K562 (cell line): ENCODE measurements around the gene LRP6. TPM values are rescaled to one million over a fixed set of nuclear protein-coding genes. Genes with fewer than 3 reads are reported as not detected.
A peak's percentile ranks its signal among the peaks of the same experiment; 100 is the strongest.

Experiments
- ATAC-seq: fragments of 200-7000 bp; cut with Tn5 transposase; 3 replicates; pipeline ENCODE4 v1.9.1; 2020; ENCODE audit warnings: moderate library complexity
- BruUV-seq: library from RNA; stranded (reverse); fragments of 400-500 nt; replicated peaks from 2 replicates; lab custom pipeline; 2021; lab: Mats Ljungman, UMichigan
- CTCF ChIA-PET: fragments of 300-600 bp; formaldehyde crosslinking; extraction: SDS; loops from one replicate; lab custom pipeline; 2021; ENCODE audit warnings: low intra/inter-chr PET ratio; lab: Yijun Ruan, JAX
- POLR2A ChIA-PET: fragments of 300-600, 350-650 bp; sonication (Branson Sonifier 250); formaldehyde crosslinking; extraction: SDS; loops from one replicate; lab custom pipeline; 2021; ENCODE audit warnings: antibody characterized with exemption, inconsistent platforms; lab: Yijun Ruan, JAX
- DNase-seq, 4 experiments: peaks; one replicate each; pipeline versions ENCODE4 v3.0.0 to v3.0.0-alpha.2; 2011 to 2018; ENCODE audit warnings: low spot score in 3 of 4, mixed read lengths in 3 of 4; ENCODE audit errors: extremely low read depth in 1 of 4
- FAIRE-seq: peaks from 2 replicates; lab custom pipeline; 2011; peaks lifted over from hg19 to GRCh38; lab: Jason Lieb, UNC
- H2AFZ ChIP-seq: 2 replicates; pipeline ENCODE4 v1.6.0; 2011; ENCODE audit warnings: low read depth, low read length, control low read depth, inconsistent platforms
- H3K27ac ChIP-seq: fragments of 200-600 bp; 3 replicates; pipeline ENCODE4 v1.8.0; 2011; ENCODE audit warnings: low read depth, mild to moderate bottlenecking, control low read depth, inconsistent platforms, low read length, moderate library complexity, mixed read lengths; ENCODE audit errors: extremely low read depth
- H3K27me3 ChIP-seq, 2 experiments: fragments of 300-600 bp in 1 of 2; 2 replicates in 1 of 2; 3 replicates in 1 of 2; pipeline versions ENCODE4 v1.6.0 to v1.8.0; 2011; ENCODE audit warnings: inconsistent platforms in 2 of 2, low read length in 2 of 2, mild to moderate bottlenecking in 1 of 2, mixed read lengths in 1 of 2, moderate library complexity in 1 of 2; ENCODE audit not compliant: control insufficient read depth in 2 of 2, insufficient read depth in 2 of 2
- H3K36me3 ChIP-seq: fragments of 300-600 bp; 3 replicates; pipeline ENCODE4 v1.8.0; 2011; ENCODE audit warnings: mild to moderate bottlenecking, low read length, inconsistent platforms; ENCODE audit not compliant: control insufficient read depth, insufficient read depth
- H3K4me1 ChIP-seq, 2 experiments: fragments of 200-600 bp in 1 of 2; replicated peaks in 1 of 2; 2 replicates in 1 of 2; 3 replicates in 1 of 2; pipeline versions ENCODE4 v1.5.1 to v1.8.0; 2011; ENCODE audit warnings: inconsistent platforms in 2 of 2, low read length in 2 of 2, mild to moderate bottlenecking in 1 of 2, mixed read lengths in 1 of 2, moderate library complexity in 1 of 2; ENCODE audit not compliant: control insufficient read depth in 2 of 2, insufficient read depth in 2 of 2
- H3K4me2 ChIP-seq: 2 replicates; pipeline ENCODE4 v1.6.1; 2011; ENCODE audit warnings: low read length, control low read depth, inconsistent platforms, mixed read lengths; ENCODE audit not compliant: insufficient read depth
- H3K4me3 ChIP-seq: fragments of 200-600 bp; sonication (generic), shearing (Covaris generic); 2 replicates; pipeline ENCODE4 v1.5.1; 2016; ENCODE audit warnings: control low read depth, inconsistent platforms
- H3K79me2 ChIP-seq: fragments of 200-600 bp; 3 replicates; pipeline ENCODE4 v1.8.0; 2011; ENCODE audit warnings: low read length, inconsistent platforms; ENCODE audit not compliant: control insufficient read depth, insufficient read depth
- H3K9ac ChIP-seq, 2 experiments: 2 replicates each; pipeline versions ENCODE4 v1.6.0 to v1.6.1; 2011; ENCODE audit warnings: low read depth in 2 of 2, low read length in 2 of 2, control low read depth in 1 of 2, inconsistent platforms in 1 of 2, mild to moderate bottlenecking in 1 of 2, mixed read lengths in 1 of 2; ENCODE audit not compliant: insufficient read depth in 1 of 2
- H3K9me1 ChIP-seq: one replicate; pipeline ENCODE4 v1.6.0; 2011; ENCODE audit warnings: inconsistent platforms, mild to moderate bottlenecking, low read length, moderate library complexity; ENCODE audit not compliant: control insufficient read depth, insufficient read depth
- H3K9me3 ChIP-seq: replicated peaks from 2 replicates; pipeline ENCODE4 v1.5.1; 2011; ENCODE audit warnings: low read depth, low read length, inconsistent platforms; ENCODE audit not compliant: control insufficient read depth, insufficient read depth
- H4K20me1 ChIP-seq: replicated peaks from 2 replicates; pipeline ENCODE4 v1.6.1; 2011; ENCODE audit warnings: low read length, inconsistent platforms, mixed read lengths; ENCODE audit not compliant: control insufficient read depth, insufficient read depth
- C11orf30 ChIP-seq: fragments of 450-650 bp; IDR thresholded peaks from 2 replicates; pipeline ENCODE4 v1.6.1; 2016; ENCODE audit warnings: low read depth, mild to moderate bottlenecking
- DPF2 ChIP-seq: fragments of 450-650 bp; IDR thresholded peaks from 2 replicates; pipeline ENCODE4 v1.6.1; 2016
- E2F5 ChIP-seq: sonication (generic); formaldehyde crosslinking; IDR thresholded peaks from 2 replicates; pipeline ENCODE4 v1.8.0; 2022; ENCODE audit warnings: mild to moderate bottlenecking, missing genetic modification reagents
- EP300 ChIP-seq: IDR thresholded peaks from 2 replicates; pipeline ENCODE4 v1.6.1; 2012; ENCODE audit warnings: low read length, improper control_type of control experiment
- ESRRB ChIP-seq: fragments of 250-450 bp; sonication (Bioruptor Pico); IDR thresholded peaks from 2 replicates; pipeline ENCODE4 v1.5.0; 2020; ENCODE audit warnings: mild to moderate bottlenecking, moderate library complexity, borderline replicate concordance
- HNRNPH1 ChIP-seq: fragments of 200-400 bp; formaldehyde crosslinking; optimal IDR thresholded peaks from 2 replicates; pipeline ENCODE3; 2017; ENCODE audit warnings: low read depth, mild to moderate bottlenecking, low read length, moderate library complexity
- JUND ChIP-seq, 2 experiments: IDR thresholded peaks; 2 replicates in 1 of 2; 3 replicates in 1 of 2; pipeline ENCODE4 v1.6.1; 2011; ENCODE audit warnings: borderline replicate concordance in 2 of 2, low read depth in 2 of 2, low read length in 2 of 2, improper control_type of control experiment in 1 of 2, missing biosample characterization in 1 of 2, missing genetic modification characterization in 1 of 2, missing genetic modification reagents in 1 of 2
- MAFF ChIP-seq: IDR thresholded peaks from 2 replicates; pipeline ENCODE4 v1.6.1; 2012; ENCODE audit warnings: low read length, improper control_type of control experiment
- MAFG ChIP-seq: fragments of 450-650 bp; conservative IDR thresholded peaks from 2 replicates; pipeline ENCODE4 v1.6.1; 2016; ENCODE audit warnings: missing genetic modification characterization, missing compliant biosample characterization
- MAFK ChIP-seq: IDR thresholded peaks from 2 replicates; pipeline ENCODE4 v1.6.1; 2011; ENCODE audit warnings: low read length, improper control_type of control experiment
- MAZ ChIP-seq, 2 experiments: fragments of 450-650 bp in 1 of 2; sonication (generic) in 1 of 2; formaldehyde crosslinking; IDR thresholded peaks in 1 of 2; conservative IDR thresholded peaks in 1 of 2; 2 replicates each; pipeline versions ENCODE4 v1.4.0 to v1.5.0; 2020; ENCODE audit warnings: mild to moderate bottlenecking in 1 of 2, missing genetic modification reagents in 1 of 2
- MEIS2 ChIP-seq: fragments of 450-650 bp; IDR thresholded peaks from 2 replicates; pipeline ENCODE4 v1.6.1; 2014; ENCODE audit warnings: mild to moderate bottlenecking; ENCODE audit not compliant: partially characterized antibody
- MIER1 ChIP-seq: fragments of 450-650 bp; IDR thresholded peaks from 2 replicates; pipeline ENCODE4 v1.6.1; 2016; ENCODE audit warnings: antibody characterized with exemption, mild to moderate bottlenecking, low read depth
- NFE2 ChIP-seq: IDR thresholded peaks from 2 replicates; pipeline ENCODE4 v1.6.1; 2014; ENCODE audit warnings: antibody characterized with exemption, low read depth
- NFE2L1 ChIP-seq: fragments of 450-650 bp; IDR thresholded peaks from 2 replicates; pipeline ENCODE4 v1.6.1; 2016; ENCODE audit warnings: missing genetic modification characterization, low read depth, mild to moderate bottlenecking, missing compliant biosample characterization, moderate library complexity, borderline replicate concordance
- NR0B1 ChIP-seq: fragments of 450-650 bp; IDR thresholded peaks from one replicate; pipeline ENCODE4 v1.6.1; 2018; ENCODE audit warnings: mild to moderate bottlenecking, moderate library complexity; ENCODE audit not compliant: partially characterized antibody
- SMARCA4 ChIP-seq: fragments of 450-650 bp; IDR thresholded peaks from 2 replicates; pipeline ENCODE4 v1.6.1; 2016
- SMARCE1 ChIP-seq: fragments of 450-650 bp; IDR thresholded peaks from 2 replicates; pipeline ENCODE4 v1.7.1; 2016; ENCODE audit warnings: mild to moderate bottlenecking
- SOX6 ChIP-seq: fragments of 450-650 bp; IDR thresholded peaks from 2 replicates; pipeline ENCODE4 v1.6.1; 2014; ENCODE audit warnings: mild to moderate bottlenecking
- XRCC4 ChIP-seq: IDR thresholded peaks from one replicate; pipeline ENCODE4 v1.6.1; 2011; ENCODE audit not compliant: insufficient read depth, insufficient read length; ENCODE audit errors: extremely low read depth
- ZNF41 ChIP-seq: fragments of 250-450 bp; sonication (Bioruptor Pico); conservative IDR thresholded peaks from 2 replicates; pipeline ENCODE4 v1.4.0; 2020; ENCODE audit warnings: mild to moderate bottlenecking
- ZNF695 ChIP-seq: fragments of 450-650 bp; formaldehyde crosslinking; IDR thresholded peaks from 2 replicates; pipeline ENCODE4 v1.4.0; 2020; ENCODE audit warnings: mild to moderate bottlenecking, moderate library complexity
- WGBS: fragments of 100-300 bp; shearing (Covaris generic); methylation state at CpG from one replicate; pipeline ENCODE4 v1.1.6; 2016; ENCODE audit warnings: low coverage, mixed read lengths; ENCODE audit not compliant: insufficient coverage; ENCODE audit errors: missing lambda C conversion rate; 5-methylcytosine and 5-hydroxymethylcytosine counted together
- in situ Hi-C: fragments of 300-500 bp; cut with MboI; formaldehyde crosslinking; loops from 4 replicates; pipeline ENCODE4 v1.15.0; 2018; ENCODE audit warnings: inconsistent platforms, mixed read lengths
- intact Hi-C: fragments of 100-400 bp; cut with micrococcal nuclease; formaldehyde crosslinking; loops from 2 replicates; pipeline ENCODE4 v1.14.2; 2022
- polyA plus RNA-seq, 8 experiments: library from polyadenylated mRNA; depleted of rRNA in 4 of 8; stranded (reverse) in 5 of 8; unstranded in 3 of 8; fragments of >200 nt; fragmentation: Nextera tagmentation in 2 of 8; fragmentation: Illumina TruSeq in 1 of 8; extraction: Ambion mirVana in 2 of 8; extraction: Trizol in 1 of 8; gene quantifications; 2 replicates each; pipeline versions ENCODE4 v1.2.1 to v1.2.3, GENCODE V29; 2011 to 2014; ENCODE audit warnings: inconsistent platforms in 1 of 8, missing spikeins in 1 of 8
- total RNA-seq, 7 experiments: library from RNA; depleted of rRNA in 6 of 7; stranded (reverse); fragments of >200 nt in 6 of 7; fragmentation: Illumina TruSeq in 2 of 7; extraction: Trizol in 2 of 7; gene quantifications; 2 replicates each; pipeline versions ENCODE4 v1.2.1 to v1.2.3, GENCODE V29; 2011 to 2021; ENCODE audit warnings: low replicate concordance in 1 of 7

LRP6 gene
- total and polyA plus RNA-seq, 9 of the 15 experiments (the other 6 are each of a cell fraction or from before 2014, with no cell fraction given), result 3.0 to 17.0 (median 10.8) TPM

- DNase-seq, result peak; percentile 7 to 48 (median 28)
- Histone ChIP-seq H3K79me2 (peaks cover 78% of the 10 kb centered on the region), H3K27me3 (no peaks in the 10 kb centered on the region), H3K36me3 (no peaks in the 10 kb centered on the region), H2AFZ (peak overlapping the region; percentile 71), H3K9me3 (no peaks in the 10 kb centered on the region), H3K9me1 (no peaks in the 10 kb centered on the region), H3K27ac (peak overlapping the region; percentile 88), H3K4me1 (peaks cover 0 to 15% of the 10 kb centered on the region in 2 experiments; a peak in 3 of 5 replicates), H4K20me1 (no peaks in the 10 kb centered on the region), H3K9ac (peak overlapping the region; percentile 54 to 64; a peak in 3 of 4 replicates), H3K4me2 (peak overlapping the region; percentile 71), H3K4me3 (no peak overlapping the region)
- in situ Hi-C loops (no loop called here), intact Hi-C loops (no loop called here)
- 11% methylated on average over 2 of the region's 3 CpGs for WGBS
- FAIRE-seq, result no peak
- peak; percentile 79 for ATAC-seq
- CTCF ChIA-PET, result no interaction called here
- no TSS peak for BruUV-seq
- POLR2A ChIA-PET, result interaction anchor here (1.6 kb wide), 1 partner anchor 13 kb away, joined by 3 read pairs; no protein-coding TSS in a partner anchor
- TF ChIP-seq MEIS2 (peak; percentile 19), ZNF695 (CRISPR knock-in tag) (no peak), XRCC4 (no peak), MIER1 (no peak), NR0B1 (no peak), MAFF (peak; percentile 82), MAFK (peak; percentile 75; the same call in 1 of the 2 replicates), SOX6 (no peak), NFE2L1 (tag) (peak; percentile 41; the same call in 1 of the 2 replicates), ZNF41 (CRISPR knock-in tag) (no peak), E2F5 (CRISPR knock-in tag) (no peak), EP300 (peak; percentile 31; the same call in 1 of the 2 replicates), SMARCA4 (peak; percentile 50; the same call in 1 of the 2 replicates), DPF2 (0 out of 2 replicates have a peak, but pooled peaks have one; percentile 52), JUND (IDR thresholded peaks at IDR 0.05; ENCODE audit: borderline replicate concordance, low read depth, low read length) (peak; percentile 9; the same call in 1 of the 2 replicates), JUND (tag; IDR thresholded peaks at IDR 0.05; ENCODE audit: borderline replicate concordance, low read depth, low read length) (no peak; the same call in 2 of the 3 replicates), SMARCE1 (peak; percentile 38; the same call in 1 of the 2 replicates), ESRRB (CRISPR knock-in tag) (no peak), MAZ (CRISPR knock-in tag; conservative IDR thresholded peaks at IDR 0.05 in 1 of 2, IDR thresholded peaks at IDR 0.05 in 1 of 2) (peak in 1 of 2 experiments; percentile 58; a peak in 2 of 4 replicates), NFE2 (peak; percentile 94), HNRNPH1 (no peak), C11orf30 (peak; percentile 82), MAFG (peak; percentile 82)
These were observed 50.4 kb downstream of the LRP6 start for GRCh38 chr12:12216349-12217017.
